Measurements from ENCODE around the gene NCF4.

NCF4 gene

GRCh38 chr22:36904260-36904880, 43.6 kb downstream of the NCF4 start:
- no peak for ATAC-seq
- TF ChIP-seq ZNF8 (CRISPR knock-in tag; IDR thresholded peaks at IDR 0.05), result no peak
- no peak for TF ChIP-seq RARB (CRISPR knock-in tag; IDR thresholded peaks at IDR 0.05)
- TF ChIP-seq PATZ1 (CRISPR knock-in tag; IDR thresholded peaks at IDR 0.05; ENCODE audit: borderline replicate concordance), result no peak
- TF ChIP-seq CREB5 (CRISPR knock-in tag; IDR thresholded peaks at IDR 0.05; ENCODE audit: low read depth), result no peak
- no peak for TF ChIP-seq TSHZ2 (CRISPR knock-in tag; IDR thresholded peaks at IDR 0.05)
- no peak for TF ChIP-seq TCF4 (CRISPR knock-in tag; IDR thresholded peaks at IDR 0.05; ENCODE audit: borderline replicate concordance)
- TF ChIP-seq POU6F1 (CRISPR knock-in tag; IDR thresholded peaks at IDR 0.05; ENCODE audit: borderline replicate concordance, low read depth), result no peak
- TF ChIP-seq ZFP3 (CRISPR knock-in tag; IDR thresholded peaks at IDR 0.05), result no peak

GRCh38 chr22:36907253-36908195, 46.7 kb downstream of the NCF4 start:
- no peak for ATAC-seq
- no peak for TF ChIP-seq TSHZ2 (CRISPR knock-in tag; IDR thresholded peaks at IDR 0.05)
- TF ChIP-seq ZC3H10 (CRISPR knock-in tag; IDR thresholded peaks at IDR 0.05), result no peak
- no peak for TF ChIP-seq SNAI2 (CRISPR knock-in tag; IDR thresholded peaks at IDR 0.05)
- TF ChIP-seq OSR1 (CRISPR knock-in tag; IDR thresholded peaks at IDR 0.05), result no peak
- no peak for TF ChIP-seq ESRRG (CRISPR knock-in tag; IDR thresholded peaks at IDR 0.05)
- TF ChIP-seq TCF4 (CRISPR knock-in tag; IDR thresholded peaks at IDR 0.05; ENCODE audit: borderline replicate concordance), result no peak
- no peak for TF ChIP-seq RARB (CRISPR knock-in tag; IDR thresholded peaks at IDR 0.05)
- TF ChIP-seq, protein P1, sequence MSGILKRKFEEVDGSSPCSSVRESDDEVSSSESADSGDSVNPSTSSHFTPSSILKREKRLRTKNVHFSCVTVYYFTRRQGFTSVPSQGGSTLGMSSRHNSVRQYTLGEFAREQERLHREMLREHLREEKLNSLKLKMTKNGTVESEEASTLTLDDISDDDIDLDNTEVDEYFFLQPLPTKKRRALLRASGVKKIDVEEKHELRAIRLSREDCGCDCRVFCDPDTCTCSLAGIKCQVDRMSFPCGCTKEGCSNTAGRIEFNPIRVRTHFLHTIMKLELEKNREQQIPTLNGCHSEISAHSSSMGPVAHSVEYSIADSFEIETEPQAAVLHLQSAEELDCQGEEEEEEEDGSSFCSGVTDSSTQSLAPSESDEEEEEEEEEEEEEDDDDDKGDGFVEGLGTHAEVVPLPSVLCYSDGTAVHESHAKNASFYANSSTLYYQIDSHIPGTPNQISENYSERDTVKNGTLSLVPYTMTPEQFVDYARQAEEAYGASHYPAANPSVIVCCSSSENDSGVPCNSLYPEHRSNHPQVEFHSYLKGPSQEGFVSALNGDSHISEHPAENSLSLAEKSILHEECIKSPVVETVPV (CRISPR knock-in tag; IDR thresholded peaks at IDR 0.05), result no peak
- no peak for TF ChIP-seq ZFP30 (CRISPR knock-in tag; IDR thresholded peaks at IDR 0.05)
- no peak for TF ChIP-seq PATZ1 (CRISPR knock-in tag; IDR thresholded peaks at IDR 0.05; ENCODE audit: borderline replicate concordance)
- no peak for TF ChIP-seq BACH2 (CRISPR knock-in tag; IDR thresholded peaks at IDR 0.05; ENCODE audit: borderline replicate concordance)
- no peak for TF ChIP-seq ZNF565 (CRISPR knock-in tag; conservative IDR thresholded peaks at IDR 0.05; ENCODE audit: low read depth)
- no peak for TF ChIP-seq ISL1 (CRISPR knock-in tag; IDR thresholded peaks at IDR 0.05)
- TF ChIP-seq TOX (CRISPR knock-in tag; IDR thresholded peaks at IDR 0.05; ENCODE audit: borderline replicate concordance), result no peak
- TF ChIP-seq ZFP3 (CRISPR knock-in tag; IDR thresholded peaks at IDR 0.05), result no peak
- no peak for TF ChIP-seq PPARA (CRISPR knock-in tag; IDR thresholded peaks at IDR 0.05; ENCODE audit: borderline replicate concordance)
- TF ChIP-seq GLIS3 (CRISPR knock-in tag; IDR thresholded peaks at IDR 0.05), result no peak
- no peak for TF ChIP-seq POU6F1 (CRISPR knock-in tag; IDR thresholded peaks at IDR 0.05; ENCODE audit: borderline replicate concordance, low read depth)
